Lung (tissue), 12 donors: ENCODE results near the gene NDUFC1. TPM values are rescaled to one million over a fixed set of nuclear protein-coding genes. Genes with fewer than 3 reads are reported as not detected.

ENCODE experiments used
- ATAC-seq: fragments of 200-7000 bp; cut with Tn5 transposase; one replicate; pipeline ENCODE4 v1.9.1; 2020; ENCODE audit warnings: moderate number of reproducible peaks; ENCODE audit not compliant: insufficient read depth, low FRiP score
- DNase-seq, 3 donors: peaks; one replicate each; pipeline ENCODE4 v3.0.0-alpha.2; 2013 to 2017
- H3K27ac ChIP-seq, 2 donors: one replicate each; pipeline ENCODE4 v1.5.1; 2013; ENCODE audit warnings: mild to moderate bottlenecking in 2 of 2, moderate library complexity in 2 of 2, control low read depth in 1 of 2, inconsistent platforms in 1 of 2, low read depth in 1 of 2, low read length in 1 of 2
- H3K27me3 ChIP-seq, 3 donors: one replicate each; pipeline ENCODE4 v1.5.1; 2013; ENCODE audit warnings: low read length in 2 of 3; ENCODE audit not compliant: control insufficient read depth in 3 of 3, insufficient read depth in 3 of 3
- H3K36me3 ChIP-seq, 4 donors: one replicate each; pipeline ENCODE4 v1.5.1; 2013; ENCODE audit warnings: low read length in 4 of 4, mild to moderate bottlenecking in 1 of 4, moderate library complexity in 1 of 4; ENCODE audit not compliant: control insufficient read depth in 4 of 4, insufficient read depth in 4 of 4
- H3K4me1 ChIP-seq, 5 donors: one replicate each; pipeline ENCODE4 v1.5.1; 2013; ENCODE audit warnings: low read length in 5 of 5, mild to moderate bottlenecking in 2 of 5, moderate library complexity in 1 of 5; ENCODE audit not compliant: control insufficient read depth in 5 of 5, insufficient read depth in 5 of 5
- H3K4me3 ChIP-seq: one replicate; pipeline ENCODE4 v1.5.1; 2013; ENCODE audit warnings: mild to moderate bottlenecking, control low read depth, moderate library complexity
- H3K9ac ChIP-seq, 2 donors: one replicate each; pipeline ENCODE4 v1.5.1; 2013; ENCODE audit warnings: low read length in 2 of 2, control low read depth in 1 of 2; ENCODE audit not compliant: insufficient read depth in 1 of 2
- H3K9me3 ChIP-seq, 4 donors: one replicate each; pipeline ENCODE4 v1.5.1; 2013; ENCODE audit warnings: low read length in 3 of 4, mild to moderate bottlenecking in 1 of 4, moderate library complexity in 1 of 4; ENCODE audit not compliant: control insufficient read depth in 4 of 4, insufficient read depth in 3 of 4
- CTCF ChIP-seq: IDR thresholded peaks from 2 replicates; pipeline ENCODE4 v1.5.1; 2012; ENCODE audit warnings: mild to moderate bottlenecking; ENCODE audit errors: control extremely low read depth, extremely low read depth
- WGBS, 2 donors: extraction: QIAGEN DNeasy Blood & Tissue Kit; methylation state at CpG; one replicate each; pipeline ENCODE4 v1.1.7; 2013; 5-methylcytosine and 5-hydroxymethylcytosine counted together
- polyA plus RNA-seq, 2 donors: library from polyadenylated mRNA; stranded (reverse); fragments of 200-250 nt; gene quantifications; one replicate each; pipeline ENCODE4 v1.2.1, GENCODE V29; 2013
- total RNA-seq, 2 donors: library from RNA; depleted of rRNA in 1 of 2; stranded (reverse); fragments of >200 nt in 1 of 2; gene quantifications; one replicate each; pipeline ENCODE4 v1.2.1, GENCODE V29; 2014 to 2021
- donor health status: control.
- donor health status: control.
- donor health status: Bipolar disorder and iron deficiency.
- donor health status: healthy.
- donor health status: DM: yes; HTN: yes; CAD: no.

The NDUFC1 gene
- total and polyA plus RNA-seq, 4 donors = 45.0 to 122 (median 52.0) TPM

GRCh38 chr4:139253713-139254112 lies 48.6 kb downstream of the NDUFC1 start:
- H3K9me3 ChIP-seq = no peaks in the 10 kb centered on the region
- no peak for ATAC-seq
- no peaks in the 10 kb centered on the region for H3K36me3 ChIP-seq
- no peaks in the 10 kb centered on the region for H3K4me1 ChIP-seq
- no peaks in the 10 kb centered on the region for H3K27me3 ChIP-seq
- 80 to 88% methylated on average over 3 of the region's 3 CpGs for WGBS, 2 donors
- no peak overlapping the region for H3K4me3 ChIP-seq
- no peak for TF ChIP-seq CTCF
- no peak for DNase-seq
- H3K27ac ChIP-seq = no peak overlapping the region
- no peak overlapping the region for H3K9ac ChIP-seq

GRCh38 chr4:139253046-139253445 lies 49.2 kb downstream of the NDUFC1 start:
- no peak overlapping the region for H3K4me3 ChIP-seq
- H3K27ac ChIP-seq = no peak overlapping the region
- no peaks in the 10 kb centered on the region for H3K4me1 ChIP-seq
- ATAC-seq (no peak), DNase-seq (no peak)
- no peak overlapping the region for H3K9ac ChIP-seq
- no peaks in the 10 kb centered on the region for H3K36me3 ChIP-seq
- no peak for TF ChIP-seq CTCF
- no peaks in the 10 kb centered on the region for H3K9me3 ChIP-seq
- no peaks in the 10 kb centered on the region for H3K27me3 ChIP-seq

GRCh38 chr4:139247700-139248238 lies 54.5 kb downstream of the NDUFC1 start:
- H3K36me3 ChIP-seq = no peaks in the 10 kb centered on the region
- no peak overlapping the region for H3K4me3 ChIP-seq
- no peaks in the 10 kb centered on the region for H3K27me3 ChIP-seq
- H3K9ac ChIP-seq = no peak overlapping the region
- no peak for DNase-seq
- H3K4me1 ChIP-seq = peaks cover 0 to 3% (median 0%) of the 10 kb centered on the region in 5 donors
- no peak for ATAC-seq
- WGBS, 2 donors = 85 to 90% methylated on average over 4 of the region's 4 CpGs
- H3K27ac ChIP-seq = no peak overlapping the region
- no peak for TF ChIP-seq CTCF
- no peaks in the 10 kb centered on the region for H3K9me3 ChIP-seq

GRCh38 chr4:139247241-139247640 lies 55.0 kb downstream of the NDUFC1 start:
- no peak overlapping the region for H3K4me3 ChIP-seq
- H3K4me1 ChIP-seq = peaks cover 0 to 3% (median 0%) of the 10 kb centered on the region in 5 donors
- TF ChIP-seq CTCF = no peak
- no peak overlapping the region for H3K27ac ChIP-seq
- H3K9me3 ChIP-seq = no peaks in the 10 kb centered on the region
- DNase-seq (no peak), ATAC-seq (no peak)
- H3K27me3 ChIP-seq = no peaks in the 10 kb centered on the region
- no peak overlapping the region for H3K9ac ChIP-seq
- no peaks in the 10 kb centered on the region for H3K36me3 ChIP-seq
